HG02885 (cell line): ENCODE results near the gene KCNK17.
"Not testable (repeated sequence)": the region's sequence is repeated elsewhere in the genome, so short reads cannot be mapped to it uniquely, and the experiment has no call there.

Experiments used
- ATAC-seq: cut with Tn5 transposase; IDR thresholded peaks from one replicate; pipeline ENCODE4 v1.9.1; 2021; ENCODE audit warnings: mild to moderate bottlenecking; ENCODE audit not compliant: unreplicated experiment, poor library complexity

KCNK17 gene

DNA sequence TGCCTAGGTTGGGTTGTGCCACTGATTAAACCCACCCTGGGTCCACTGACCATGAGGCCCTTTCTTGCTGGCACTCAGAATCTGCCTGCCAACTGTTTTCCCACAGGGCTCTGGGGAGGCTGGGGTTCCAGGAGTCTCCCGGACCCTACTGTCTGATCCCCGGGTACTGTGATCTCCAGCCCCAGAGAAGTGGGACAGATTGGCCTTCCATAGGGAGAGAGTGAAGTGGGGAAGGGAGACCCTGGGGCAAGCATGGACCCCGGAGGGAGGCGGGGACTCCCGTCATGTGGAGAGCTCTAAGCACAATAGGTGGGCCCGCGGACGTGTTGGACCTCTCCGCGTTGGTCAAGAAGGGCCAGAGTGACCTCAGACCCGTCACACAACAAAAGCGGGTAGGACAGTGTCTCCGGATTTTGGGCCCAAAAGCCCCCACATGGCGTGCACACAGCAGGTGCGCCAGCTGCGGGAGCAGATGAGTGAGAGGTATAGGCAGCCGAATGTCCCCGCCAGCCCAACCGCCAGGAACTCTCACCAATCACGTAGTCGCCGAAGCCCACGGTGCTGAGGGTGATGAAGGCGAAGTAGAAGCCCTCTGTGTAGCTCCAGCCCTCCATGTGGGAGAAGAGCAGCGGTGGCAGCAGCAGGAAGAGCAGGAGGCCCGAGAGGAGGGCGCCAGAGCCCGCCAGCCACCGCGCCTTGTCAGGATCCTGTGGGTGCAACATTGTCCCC is 10.6 kb downstream of the KCNK17 start:
- ATAC-seq = no peak

DNA sequence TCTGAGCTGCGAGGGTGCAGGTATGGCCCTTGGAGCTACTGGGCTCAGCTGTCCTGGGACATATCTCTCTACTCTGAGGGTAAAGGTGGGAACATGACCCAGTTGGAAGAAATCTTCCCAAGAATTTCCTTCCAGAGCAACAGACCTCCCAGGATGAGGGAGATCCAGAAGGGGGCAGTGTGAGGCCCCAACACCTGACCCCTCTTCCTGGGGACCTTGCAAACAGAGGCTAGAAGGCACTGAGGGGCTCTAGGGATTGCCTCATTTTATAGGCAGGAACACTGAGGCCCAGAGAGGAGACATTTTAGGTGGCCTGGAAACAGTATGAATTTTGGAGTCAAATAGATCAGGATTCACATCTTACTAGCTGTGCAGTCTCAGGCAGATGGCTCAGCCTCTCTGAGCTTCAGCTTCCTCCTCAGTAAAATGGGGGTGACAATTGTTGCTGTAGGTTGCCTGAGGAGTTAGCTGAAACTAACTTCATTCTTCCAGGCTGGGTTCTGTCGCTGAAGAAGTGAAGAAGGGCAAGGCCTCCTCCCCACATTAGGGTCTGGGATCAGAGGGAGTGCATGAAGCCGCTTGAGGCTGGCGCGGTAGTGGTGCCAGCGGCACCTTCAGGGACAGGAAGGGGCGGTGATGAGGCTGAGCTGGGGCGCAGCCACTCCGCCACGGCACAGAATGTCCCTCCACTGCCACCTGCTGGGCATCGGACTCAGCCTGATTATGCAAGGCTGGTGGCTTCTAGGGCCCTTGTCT is 11.4 kb downstream of the KCNK17 start:
- peak; percentile 95 for ATAC-seq

DNA sequence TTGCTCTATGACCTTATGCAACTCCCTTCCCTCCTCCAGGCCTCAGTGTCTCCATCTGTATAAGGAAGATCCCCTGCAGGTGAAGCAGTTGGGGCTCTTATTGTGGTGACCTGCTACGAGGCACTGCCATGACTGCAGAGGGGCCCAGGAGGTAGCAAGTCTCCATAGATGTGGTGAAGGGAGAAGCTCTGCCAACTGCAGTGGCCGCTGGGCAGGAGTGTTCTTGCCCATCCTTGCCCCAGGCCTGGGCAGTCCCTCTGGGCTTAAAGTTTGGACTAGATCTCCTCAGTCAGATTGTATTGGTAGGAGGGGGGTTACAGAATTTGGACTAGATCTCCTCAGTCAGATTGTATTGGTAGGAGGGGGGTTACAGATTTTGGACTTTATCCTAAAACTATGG is 12.2 kb downstream of the KCNK17 start:
- no peak for ATAC-seq

DNA sequence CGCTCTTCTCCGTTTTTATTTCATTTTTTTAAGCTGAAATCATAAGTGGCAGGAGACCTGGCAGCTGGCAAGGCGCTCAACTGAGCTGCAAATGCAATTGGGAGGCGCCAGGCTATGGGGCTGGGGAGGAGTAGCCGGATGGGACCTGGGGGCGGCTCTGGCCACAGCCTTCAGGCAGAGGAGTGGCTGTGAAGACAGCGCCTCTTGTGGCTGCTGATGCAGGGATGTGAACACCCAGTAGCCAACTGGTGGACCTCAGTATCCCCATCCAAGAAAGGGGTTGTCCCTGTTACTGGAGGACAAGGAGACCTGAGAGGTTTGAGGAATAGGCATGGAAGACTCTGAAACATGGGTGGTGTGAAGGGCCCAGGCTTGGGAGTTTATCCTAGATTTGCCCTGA is 12.6 kb downstream of the KCNK17 start:
- ATAC-seq = no peak

GRCh38 chr6:39300739-39301138 is 13.5 kb downstream of the KCNK17 start:
- no peak for ATAC-seq

GRCh38 chr6:39298061-39298460 is 16.2 kb downstream of the KCNK17 start:
- no peak for ATAC-seq

- ATAC-seq = no peak
Observed at GRCh38 chr6:39296745-39297640, 17.2 kb downstream of the KCNK17 start.

DNA sequence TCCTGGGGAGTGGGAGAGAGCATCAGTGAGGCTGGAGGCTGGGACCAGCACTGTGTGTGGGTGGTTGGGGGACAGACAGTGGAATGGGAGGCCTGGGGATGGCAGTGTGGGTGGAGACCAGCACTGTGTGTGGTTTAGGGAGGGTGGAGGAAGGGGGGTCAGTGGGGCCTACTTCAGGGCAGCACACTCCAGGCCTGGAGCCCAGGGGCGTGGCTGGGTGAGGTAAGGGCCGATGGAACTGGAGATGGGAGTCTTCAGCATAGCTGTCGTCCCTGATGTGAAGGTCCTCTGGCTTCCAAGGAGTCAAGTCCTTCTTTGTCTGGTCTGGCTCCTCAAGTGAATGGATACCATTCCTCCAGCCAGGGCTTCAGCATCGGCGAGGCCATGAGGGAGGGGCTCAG is 18.6 kb downstream of the KCNK17 start:
- no peak for ATAC-seq

GRCh38 chr6:39294899-39295298 is 19.3 kb downstream of the KCNK17 start:
- no peak for ATAC-seq

DNA sequence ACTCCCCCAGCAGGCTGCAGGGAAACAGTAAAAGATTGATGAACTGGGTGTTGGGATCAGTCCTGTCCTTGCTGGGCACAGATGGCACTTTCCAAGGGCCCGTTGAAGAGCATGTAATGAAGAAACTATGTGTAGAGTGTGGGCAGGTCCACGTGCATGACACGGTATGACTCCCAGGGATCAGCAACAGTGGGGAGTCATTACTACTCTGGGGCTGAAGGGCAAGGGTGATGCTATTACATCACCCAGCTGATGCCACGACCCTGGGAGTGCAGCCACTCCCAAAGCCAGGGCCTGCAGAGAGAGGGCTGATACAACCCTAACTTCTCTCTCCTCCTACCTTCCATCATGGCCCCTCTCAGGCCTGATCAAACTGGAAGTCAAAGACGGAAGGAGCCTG is 20.1 kb downstream of the KCNK17 start:
- ATAC-seq = no peak

DNA sequence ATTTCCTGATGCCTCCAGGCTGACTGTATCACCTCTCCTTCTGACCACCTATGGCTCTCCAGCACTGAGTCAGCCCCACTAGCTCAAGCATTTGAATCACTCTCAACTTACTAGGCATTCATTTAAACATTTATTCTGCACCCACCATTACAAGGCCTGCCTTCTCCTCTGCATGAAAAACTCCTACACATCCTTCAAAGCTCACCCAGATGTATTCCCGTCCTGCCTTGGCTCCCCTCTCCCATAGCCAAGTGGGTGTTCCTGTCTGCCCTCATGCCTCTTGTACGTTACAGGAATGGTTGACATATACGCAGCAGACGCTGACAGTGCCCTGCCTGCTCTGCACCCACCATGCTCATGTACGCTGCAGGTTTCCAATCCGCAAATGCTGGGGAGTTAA is 21.6 kb downstream of the KCNK17 start:
- no peak for ATAC-seq

DNA sequence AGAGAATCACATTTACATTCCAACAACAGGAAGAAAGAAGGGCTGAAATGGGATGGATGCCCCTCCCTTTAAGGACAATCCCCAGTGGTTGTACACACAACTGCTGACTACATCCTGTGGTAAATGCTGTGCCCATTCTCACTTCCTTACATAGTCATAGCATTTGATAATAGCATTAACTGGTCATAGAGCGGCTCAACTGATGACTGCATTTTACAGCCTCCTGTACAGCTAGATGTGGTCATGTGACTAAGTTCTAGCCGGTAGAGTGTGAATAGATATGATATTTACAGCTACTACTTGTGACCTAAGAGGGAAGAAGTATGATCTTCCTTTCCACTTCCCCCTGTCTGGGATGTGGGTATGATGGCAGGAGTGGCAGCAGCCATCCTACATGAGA is 24.7 kb downstream of the KCNK17 start:
- no peak for ATAC-seq

GRCh38 chr6:39287601-39288000 is 26.6 kb downstream of the KCNK17 start:
- ATAC-seq = no peak

DNA sequence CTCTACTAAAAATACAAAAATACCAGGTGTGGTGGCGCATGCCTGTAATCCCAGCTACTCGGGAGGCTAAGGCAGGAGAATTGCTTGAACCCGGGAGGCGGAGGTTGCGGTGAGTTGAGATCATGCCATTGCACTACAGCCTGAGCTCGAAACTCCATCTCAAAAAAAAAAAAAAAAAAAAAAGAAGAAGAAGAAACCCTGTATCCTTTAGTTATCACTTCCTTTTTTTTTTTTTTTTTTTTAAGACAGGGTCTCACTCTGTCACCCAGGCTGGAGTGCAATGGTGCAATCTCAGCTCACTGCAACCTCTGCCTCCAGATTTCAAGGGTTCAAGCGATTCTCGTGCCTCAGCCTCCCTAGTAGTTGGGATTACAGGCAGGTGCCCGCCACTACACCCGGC is 27.6 kb downstream of the KCNK17 start:
- ATAC-seq = not testable (repeated sequence)

DNA sequence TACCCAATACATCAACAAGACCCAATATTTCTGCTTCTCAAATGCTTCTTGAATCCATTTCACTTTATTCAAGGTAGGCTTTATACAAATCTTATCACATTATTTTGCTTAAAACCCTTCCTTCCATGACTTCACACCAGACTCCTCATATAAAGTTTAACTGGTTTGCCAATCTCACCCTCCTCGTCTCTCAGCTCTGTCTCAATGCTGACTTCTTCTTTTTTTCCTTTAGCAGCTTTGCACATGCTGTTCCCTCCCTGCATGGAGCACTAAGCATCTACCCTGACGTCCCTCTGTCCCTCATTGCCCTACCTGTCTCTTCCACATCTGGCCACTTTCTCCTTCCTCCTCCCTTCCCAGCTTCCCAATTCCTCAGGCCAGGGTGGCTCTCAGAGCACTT is 31.4 kb downstream of the KCNK17 start:
- no peak for ATAC-seq

DNA sequence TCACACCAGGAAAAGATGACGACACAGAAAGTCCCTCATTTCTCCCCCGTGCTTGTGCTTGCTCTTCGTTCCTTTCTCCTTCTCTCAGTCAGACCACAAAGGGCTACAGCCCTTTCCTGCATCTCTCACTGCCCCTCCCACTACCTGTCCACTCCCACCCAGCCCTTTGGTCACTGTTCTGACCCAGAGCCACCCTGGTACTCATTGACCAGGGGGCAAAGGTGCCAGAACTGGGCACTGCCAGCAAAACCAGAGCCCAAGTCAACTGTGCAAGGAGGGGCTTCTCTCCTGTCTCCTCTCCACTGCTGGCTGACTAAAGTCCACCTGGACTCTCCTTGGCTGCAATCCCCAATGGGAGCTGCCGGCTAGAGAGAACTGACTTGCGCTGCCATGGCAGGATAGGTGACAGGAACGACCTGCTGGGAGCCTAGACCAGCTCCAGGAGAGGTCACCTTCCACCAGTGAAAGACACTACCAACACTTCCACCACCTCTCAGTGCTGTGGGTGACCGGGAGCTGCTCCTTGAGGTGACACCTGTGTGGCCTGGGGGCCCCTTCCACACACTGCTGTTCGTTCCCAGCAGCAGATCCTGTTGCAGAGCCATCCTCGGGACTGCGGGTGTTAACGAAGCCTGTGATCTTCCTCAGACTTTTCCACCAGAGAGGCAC is 32.8 kb downstream of the KCNK17 start:
- no peak for ATAC-seq

DNA sequence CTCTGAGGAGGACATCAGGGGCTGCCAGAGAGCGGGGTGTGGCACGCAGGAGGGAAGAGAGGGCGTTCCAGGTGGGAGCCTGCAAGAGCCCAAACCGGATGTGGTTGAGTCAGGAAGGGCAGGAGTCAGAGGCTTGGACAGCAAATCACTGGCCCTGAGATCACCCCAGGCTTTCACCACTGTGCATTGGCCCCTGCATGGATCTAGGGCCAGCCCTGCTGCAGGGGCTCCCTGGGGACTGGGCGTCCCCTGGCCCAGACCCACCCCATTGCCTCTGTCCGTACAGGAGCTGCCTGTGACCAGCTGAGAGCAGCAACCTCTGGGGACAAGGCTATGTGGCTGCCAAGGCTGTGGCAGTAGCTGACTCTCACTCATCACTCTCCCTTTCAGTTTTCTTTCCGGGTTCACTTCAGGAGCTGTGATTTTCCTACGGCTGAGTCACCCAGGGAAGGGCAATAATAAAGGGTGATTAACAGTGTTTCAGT is 33.9 kb downstream of the KCNK17 start:
- ATAC-seq = no peak

- ATAC-seq = no peak
Observed at GRCh38 chr6:39279539-39279938, 34.7 kb downstream of the KCNK17 start.

DNA sequence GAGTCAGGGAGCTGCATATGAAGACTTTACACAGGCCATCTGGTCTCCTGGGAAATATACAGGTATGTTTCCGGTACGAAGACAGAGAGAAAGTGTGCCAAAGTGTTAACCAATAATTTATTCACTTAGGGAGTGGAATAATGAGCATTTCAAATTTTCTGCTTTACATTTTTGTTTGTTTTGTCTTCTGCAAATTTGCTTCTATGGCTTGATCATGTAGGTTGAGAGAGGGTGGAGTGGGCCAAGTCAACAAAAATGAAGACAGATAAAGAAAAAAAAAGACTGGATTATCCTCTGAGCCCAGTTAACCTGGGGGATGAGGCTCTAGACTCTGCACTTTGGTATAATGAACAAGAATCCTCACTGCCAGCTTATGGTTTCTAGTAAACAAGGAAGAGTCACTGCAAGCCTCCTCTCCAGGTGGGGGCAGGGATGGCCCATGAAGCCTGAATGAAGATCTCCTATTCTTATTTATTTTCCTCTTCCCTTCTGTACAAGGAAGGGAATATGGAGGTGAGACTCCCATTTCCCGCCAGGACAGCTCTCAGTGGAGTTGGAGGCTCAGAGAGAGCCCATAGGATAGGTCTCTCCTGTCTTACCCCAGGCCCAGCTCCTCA is 37.7 kb downstream of the KCNK17 start:
- ATAC-seq = no peak

DNA sequence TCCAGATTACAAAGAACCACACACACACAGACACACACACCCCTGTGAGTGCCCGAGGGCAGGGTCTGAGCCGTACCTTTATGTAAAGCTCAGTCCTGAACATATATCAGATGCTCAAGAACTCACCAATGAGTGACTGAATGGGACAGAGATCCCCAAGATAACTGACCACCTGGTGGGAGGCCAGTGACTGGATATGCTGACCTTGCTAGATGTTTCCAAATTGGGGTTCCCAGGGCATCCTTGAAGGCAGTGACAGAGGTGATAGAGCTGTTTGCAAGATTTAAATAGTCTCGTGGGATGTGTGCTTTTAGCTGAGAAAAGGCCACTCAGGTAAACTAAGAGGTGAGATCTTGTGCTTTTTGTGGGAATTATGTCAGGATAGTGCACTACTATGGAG is 39.3 kb downstream of the KCNK17 start:
- no peak for ATAC-seq
